Stomach smooth muscle (tissue), 2 donors: Measurements from ENCODE around the gene ZNF749.
A peak's percentile ranks its signal among the peaks of the same experiment; 100 is the strongest.
"Not testable (repeated sequence)": the region's sequence is repeated elsewhere in the genome, so short reads cannot be mapped to it uniquely, and the experiment has no call there.

Experiments
- H3K27ac ChIP-seq: one replicate; pipeline ENCODE4 v1.7.0; 2013; ENCODE audit warnings: mild to moderate bottlenecking, low read length, inconsistent platforms
- H3K27me3 ChIP-seq, 2 donors: one replicate each; pipeline ENCODE4 v1.7.0; 2013; ENCODE audit warnings: low read length in 2 of 2; ENCODE audit not compliant: insufficient read depth in 2 of 2, control insufficient read depth in 1 of 2
- H3K36me3 ChIP-seq, 2 donors: one replicate each; pipeline ENCODE4 v1.7.0; 2013; ENCODE audit warnings: low read length in 2 of 2; ENCODE audit not compliant: control insufficient read depth in 2 of 2, insufficient read depth in 2 of 2
- H3K4me1 ChIP-seq: one replicate; pipeline ENCODE4 v1.7.0; 2013; ENCODE audit warnings: low read length; ENCODE audit not compliant: control insufficient read depth, insufficient read depth
- H3K4me3 ChIP-seq, 2 donors: one replicate each; pipeline ENCODE4 v1.7.0; 2013; ENCODE audit warnings: low read length in 2 of 2
- H3K9ac ChIP-seq, 2 donors: one replicate each; pipeline ENCODE4 v1.7.0; 2013; ENCODE audit warnings: low read length in 2 of 2, mild to moderate bottlenecking in 1 of 2
- H3K9me3 ChIP-seq, 2 donors: one replicate each; pipeline ENCODE4 v1.7.0; 2013; ENCODE audit warnings: low read length in 2 of 2; ENCODE audit not compliant: control insufficient read depth in 2 of 2
- donor health status: healthy.
- donor health status: Pancreatic carcinoma.

The ZNF749 gene

GRCh38 chr19:57473646-57474045, 38.5 kb downstream of the ZNF749 start:
- Histone ChIP-seq H3K36me3 (peaks cover 38 to 43% of the 10 kb centered on the region in 2 donors), H3K4me3 (peak overlapping the region; percentile 3 to 17), H3K27me3 (no peaks in the 10 kb centered on the region), H3K9me3 (peaks cover 59 to 76% of the 10 kb centered on the region in 2 donors), H3K9ac (no peak overlapping the region), H3K4me1 (peaks cover 10% of the 10 kb centered on the region), H3K27ac (no peak overlapping the region)

- peak within 1 kb of the TSS; percentile 77 to 95 for H3K9ac ChIP-seq
- H3K4me1 ChIP-seq, result peaks cover 10% of the 10 kb centered on the region
- H3K4me3 ChIP-seq, result peak within 1 kb of the TSS; percentile 98 to 99
- peaks cover 36 to 38% of the 10 kb centered on the region in 2 donors for H3K36me3 ChIP-seq
- H3K27me3 ChIP-seq, result no peaks in the 10 kb centered on the region
- peaks cover 48 to 53% of the 10 kb centered on the region in 2 donors for H3K9me3 ChIP-seq
- H3K27ac ChIP-seq, result peak within 1 kb of the TSS; percentile 87
Measured at GRCh38 chr19:57477191-57478008, 42.3 kb downstream of the ZNF749 start, which contains the start of gene ZNF772. Gene ZNF772 (minus strand): TSS chr19:57477566. CDS start chr19:57477309, 257 bp downstream.

GRCh38 chr19:57487477-57488298, 52.6 kb downstream of the ZNF749 start, which contains the start of gene ZNF419:
Gene ZNF419 (plus strand): TSS chr19:57487750. CDS start chr19:57487951, 201 bp downstream.
- H3K4me1 ChIP-seq, H3K27ac ChIP-seq, H3K9me3 ChIP-seq, H3K27me3 ChIP-seq: not testable (repeated sequence)
- peaks cover 13% of the 10 kb centered on the region in 2 donors for H3K36me3 ChIP-seq
- peak within 1 kb of the TSS; percentile 77 to 97 for H3K4me3 ChIP-seq
- H3K9ac ChIP-seq, result peak within 1 kb of the TSS; percentile 68 to 88

DNA sequence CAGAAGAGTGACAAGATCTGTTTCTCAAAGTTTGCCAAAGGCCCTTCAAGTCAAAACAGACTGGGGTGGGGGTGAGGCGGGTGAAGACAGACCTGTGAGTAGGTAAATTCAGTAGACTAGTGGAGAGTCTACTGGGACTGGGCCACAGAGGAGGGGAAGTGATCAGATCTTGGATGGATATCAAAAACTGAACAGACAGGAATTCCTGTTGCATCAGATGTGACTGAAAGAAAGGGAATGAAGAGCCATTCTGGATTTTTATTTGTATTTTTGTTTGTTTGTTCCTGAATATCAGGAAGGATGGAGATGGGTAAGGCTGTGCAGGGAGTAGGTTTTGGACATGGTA, 53.1 kb downstream of the ZNF749 start:
- H3K4me3 ChIP-seq, result peak overlapping the region; percentile 43 to 54
- not testable (repeated sequence) for H3K27me3 ChIP-seq, H3K9ac ChIP-seq, H3K9me3 ChIP-seq, H3K27ac ChIP-seq, H3K4me1 ChIP-seq
- H3K36me3 ChIP-seq, result peaks cover 17 to 19% of the 10 kb centered on the region in 2 donors
